Fibroblast of the aortic adventitia (primary cell): ENCODE results near the gene ACTR3C. TPM values are rescaled to one million over a fixed set of nuclear protein-coding genes. Genes with fewer than 3 reads are reported as not detected.

Experiments
- DNase-seq: peaks from one replicate; pipeline ENCODE4 v3.0.0-alpha.2; 2010; ENCODE audit warnings: low read depth
- H3K4me3 ChIP-seq: 2 replicates; pipeline ENCODE4 v1.5.1; 2011; ENCODE audit warnings: low read depth, mild to moderate bottlenecking, control low read depth, low read length, moderate library complexity
- CTCF ChIP-seq: IDR thresholded peaks from 2 replicates; pipeline ENCODE4 v1.5.1; 2011; ENCODE audit warnings: mild to moderate bottlenecking, low read length, control low read depth, inconsistent platforms; ENCODE audit not compliant: insufficient read depth
- total RNA-seq: library from RNA; depleted of rRNA; stranded (reverse); fragments of >200 nt; gene quantifications from 2 replicates; pipeline ENCODE4 v1.2.3, GENCODE V29; 2012; ENCODE audit warnings: low replicate concordance

Gene ACTR3C
- total RNA-seq, 1 donor, result 0.54 TPM

GRCh38 chr7:150340024-150340749 lies 16.8 kb upstream of the ACTR3C start:
- TF ChIP-seq CTCF, result no peak
- peak; percentile 38 for DNase-seq
- H3K4me3 ChIP-seq, result peak overlapping the region; percentile 13

GRCh38 chr7:150339409-150339809 lies 16.1 kb upstream of the ACTR3C start:
- DNase-seq, result no peak
- no peak for TF ChIP-seq CTCF
- H3K4me3 ChIP-seq, result no peak overlapping the region

GRCh38 chr7:150338166-150338829 lies 15.0 kb upstream of the ACTR3C start:
- no peak for TF ChIP-seq CTCF
- H3K4me3 ChIP-seq, result no peak overlapping the region
- no peak for DNase-seq

GRCh38 chr7:150337659-150338081 lies 14.3 kb upstream of the ACTR3C start:
- H3K4me3 ChIP-seq, result no peak overlapping the region

GRCh38 chr7:150337179-150337578 lies 13.8 kb upstream of the ACTR3C start:
- no peak overlapping the region for H3K4me3 ChIP-seq
- no peak for TF ChIP-seq CTCF
- no peak for DNase-seq

More at GRCh38 chr7:150337659-150338081, 14.3 kb upstream of the ACTR3C start:
- TF ChIP-seq CTCF, result no peak
- DNase-seq, result no peak

GRCh38 chr7:150336746-150337145 lies 13.4 kb upstream of the ACTR3C start:
- no peak overlapping the region for H3K4me3 ChIP-seq
- TF ChIP-seq CTCF, result no peak
- DNase-seq, result no peak
